HG02981 (cell line): ENCODE data around the gene DNAH8.
"Not testable (repeated sequence)": the region's sequence is repeated elsewhere in the genome, so short reads cannot be mapped to it uniquely, and the experiment has no call there.

ENCODE experiments used
- ATAC-seq: cut with Tn5 transposase; IDR thresholded peaks from one replicate; pipeline ENCODE4 v1.9.1; 2021; ENCODE audit warnings: mild to moderate bottlenecking, moderate library complexity; ENCODE audit not compliant: unreplicated experiment

The DNAH8 gene

DNA sequence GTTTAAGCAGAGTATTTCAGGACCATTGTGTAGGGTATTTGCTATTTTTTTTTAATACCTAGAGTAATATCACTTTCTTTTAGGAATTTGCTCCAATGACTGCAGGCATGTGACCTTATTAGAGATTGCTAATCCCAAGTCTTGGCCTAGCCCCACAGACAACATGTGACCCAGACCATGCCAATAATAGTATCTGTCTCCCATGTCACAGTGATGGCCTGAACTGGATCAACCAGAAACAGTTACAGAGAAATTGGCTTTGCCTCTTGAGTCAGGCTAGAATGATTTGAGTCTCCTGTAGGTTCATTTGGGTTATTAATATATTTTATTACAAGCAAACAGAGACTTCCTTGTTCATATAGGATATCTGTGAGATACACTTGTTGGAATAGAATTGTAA is 116.8 kb downstream of the DNAH8 start:
- ATAC-seq, result no peak

DNA sequence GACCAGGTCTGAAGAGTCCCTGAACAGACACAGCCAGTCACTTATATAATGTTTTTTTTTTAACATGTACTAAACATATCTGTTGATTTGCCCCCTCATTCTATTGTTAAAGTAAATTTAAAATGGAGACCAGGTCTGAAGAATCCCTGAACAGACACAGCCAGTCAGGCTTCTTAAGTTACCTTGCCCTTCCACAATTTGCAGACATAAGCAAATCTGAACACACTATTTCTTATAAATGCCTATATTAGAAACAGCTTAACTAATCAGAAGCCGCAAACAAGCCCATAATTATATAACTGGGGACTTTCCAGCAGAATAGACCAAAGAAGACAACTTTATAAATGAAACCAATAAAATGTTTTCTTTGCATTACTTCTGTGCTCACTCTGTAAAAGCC is 118.2 kb downstream of the DNAH8 start:
- ATAC-seq, result no peak

DNA sequence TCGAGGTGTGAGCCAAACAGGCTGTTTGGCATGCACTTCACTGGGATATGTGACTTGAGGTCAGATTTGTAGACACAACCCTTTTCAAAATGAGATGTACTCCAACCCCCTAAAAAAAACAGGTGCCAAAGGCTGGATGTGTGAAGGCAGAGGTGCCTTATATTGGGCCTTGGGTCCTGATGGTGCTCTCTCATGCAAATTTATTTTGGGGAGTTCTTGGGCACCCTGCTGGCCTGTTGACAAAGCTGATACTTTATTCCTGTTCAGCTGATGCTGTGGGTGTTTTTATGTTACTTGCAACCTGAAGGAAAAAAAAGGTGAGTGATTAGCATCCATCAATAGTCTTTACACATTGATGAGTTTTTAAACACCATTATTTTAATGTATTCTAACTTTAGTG is 121.5 kb downstream of the DNAH8 start:
- no peak for ATAC-seq

DNA sequence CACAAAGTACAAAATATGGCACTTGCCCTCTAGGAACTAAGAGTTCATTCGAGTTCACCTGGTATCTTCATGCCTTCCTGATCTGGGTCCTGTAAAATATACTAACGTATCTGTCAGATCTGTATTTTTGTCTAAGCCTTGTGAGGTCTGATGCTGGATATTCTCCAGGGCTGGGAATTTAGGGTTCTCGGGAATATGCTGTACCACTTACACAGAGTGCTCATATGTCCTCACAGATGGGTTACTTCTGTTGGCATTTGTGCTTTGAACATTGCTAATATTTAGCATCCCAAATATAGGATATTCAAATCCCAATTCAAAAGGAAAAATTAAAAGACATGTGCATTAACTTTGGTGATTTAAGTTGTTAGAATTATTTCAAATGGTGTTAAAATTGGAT is 122.0 kb downstream of the DNAH8 start:
- ATAC-seq, result no peak

DNA sequence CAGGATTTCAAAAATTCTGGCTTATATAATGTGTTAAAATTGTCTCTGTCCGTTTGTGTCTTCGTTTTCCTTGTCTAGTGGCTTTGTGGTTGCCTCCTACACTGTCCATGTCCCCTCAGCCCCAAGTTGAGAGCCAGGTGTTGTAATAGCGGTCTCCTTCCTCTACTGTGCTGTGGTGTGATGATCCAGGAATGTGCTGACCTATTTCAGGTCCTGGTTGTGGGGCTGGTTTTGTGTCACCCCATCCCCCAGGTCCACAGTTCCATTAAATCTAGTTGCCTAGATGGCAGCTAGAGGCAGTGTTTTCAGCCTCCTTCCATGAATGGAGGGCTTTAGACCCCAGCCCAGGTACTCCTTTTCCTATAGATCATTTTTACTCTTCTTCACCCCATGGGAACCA is 128.7 kb downstream of the DNAH8 start:
- ATAC-seq, result no peak

DNA sequence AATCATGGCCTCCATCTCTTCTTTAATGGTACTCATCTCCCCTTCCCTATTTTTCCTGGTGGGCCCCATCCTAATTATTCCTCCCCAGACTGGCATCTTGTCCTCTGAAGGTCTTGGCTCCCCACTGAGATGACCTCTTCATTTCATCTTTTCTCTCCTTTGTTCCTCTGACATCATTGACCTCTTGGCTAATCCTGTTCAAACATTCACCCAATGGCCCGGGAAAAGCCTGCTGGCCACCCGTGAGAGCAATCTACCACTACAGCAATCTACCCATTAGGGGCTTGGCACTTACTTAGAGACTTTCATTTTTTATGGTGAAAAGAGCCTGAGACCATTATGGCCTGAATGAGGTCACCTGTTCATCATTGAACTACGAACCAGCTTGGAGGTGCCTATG is 130.8 kb downstream of the DNAH8 start:
- no peak for ATAC-seq

DNA sequence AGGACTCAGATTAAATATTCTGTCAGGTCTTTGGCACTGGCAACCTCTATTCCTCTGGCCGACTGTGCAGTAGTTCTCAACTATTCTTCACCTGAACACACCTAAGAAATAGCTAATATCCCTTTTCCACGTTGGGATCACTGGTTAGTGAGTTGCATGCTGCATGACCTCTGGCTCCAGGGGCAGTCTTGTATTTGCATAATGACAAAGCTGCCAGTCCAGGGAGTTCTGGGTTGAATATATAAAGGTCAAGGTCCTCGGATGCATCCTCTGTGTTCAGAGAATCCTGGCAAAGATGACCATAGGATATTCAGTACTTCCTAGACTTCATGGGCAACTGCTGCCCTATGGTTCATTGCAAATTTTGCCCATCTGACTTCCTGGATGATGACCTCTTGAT is 131.2 kb downstream of the DNAH8 start:
- no peak for ATAC-seq

DNA sequence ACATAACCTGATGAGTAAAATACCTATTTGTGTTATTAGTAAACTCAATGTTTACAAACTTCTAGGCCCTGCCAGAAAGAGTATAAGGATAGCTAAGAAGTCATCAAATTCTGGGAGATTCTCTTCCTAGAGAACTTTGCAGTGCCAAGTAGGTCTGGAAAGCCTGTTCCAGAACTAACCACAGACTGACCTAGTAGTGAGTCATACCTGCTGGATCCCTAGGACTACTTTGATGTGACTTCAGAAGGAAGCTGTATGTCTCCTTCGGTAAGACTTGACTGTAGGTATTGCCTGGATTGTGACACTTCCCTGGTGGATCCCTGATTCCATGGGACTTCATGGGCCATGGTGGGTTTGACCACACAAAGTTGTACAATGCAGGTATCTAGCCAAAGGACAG is 131.7 kb downstream of the DNAH8 start:
- no peak for ATAC-seq

DNA sequence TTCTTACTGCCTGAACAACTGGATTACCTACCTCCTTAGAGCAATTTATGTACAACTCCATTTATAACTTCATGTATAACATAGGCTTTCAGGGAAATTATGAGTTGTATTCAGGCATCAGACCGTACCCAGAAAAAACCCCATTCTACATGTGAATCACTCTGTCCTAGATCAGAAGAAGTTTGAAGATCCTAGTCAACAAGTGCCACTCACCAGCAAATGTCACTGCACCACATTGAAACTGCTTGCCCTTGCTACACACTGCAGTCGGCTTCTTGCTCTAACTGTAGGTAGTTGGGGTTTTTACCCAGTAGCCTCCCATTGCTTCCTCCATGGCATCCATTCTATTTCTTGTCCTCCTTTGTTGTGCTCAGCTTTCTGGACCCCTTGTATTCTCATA is 132.4 kb downstream of the DNAH8 start:
- no peak for ATAC-seq

DNA sequence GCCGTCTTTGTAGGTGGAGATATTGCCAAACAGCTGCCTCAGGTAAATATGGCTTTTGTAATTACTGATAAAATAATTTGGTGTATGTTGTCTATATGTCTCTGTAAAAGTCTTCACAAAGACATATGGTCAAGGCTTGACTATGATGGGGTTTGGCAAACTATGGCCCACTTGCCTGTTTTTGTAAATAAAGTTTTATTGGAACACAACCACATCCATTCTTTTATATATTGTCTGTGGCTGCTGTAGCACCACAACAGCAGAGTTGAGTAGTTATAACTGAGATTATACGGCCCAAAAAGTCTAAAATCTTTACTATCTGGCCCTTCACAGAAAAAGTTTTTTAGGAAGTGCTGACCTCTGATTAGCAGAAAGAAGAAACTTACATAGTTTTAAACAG is 133.6 kb downstream of the DNAH8 start:
- ATAC-seq, result no peak

DNA sequence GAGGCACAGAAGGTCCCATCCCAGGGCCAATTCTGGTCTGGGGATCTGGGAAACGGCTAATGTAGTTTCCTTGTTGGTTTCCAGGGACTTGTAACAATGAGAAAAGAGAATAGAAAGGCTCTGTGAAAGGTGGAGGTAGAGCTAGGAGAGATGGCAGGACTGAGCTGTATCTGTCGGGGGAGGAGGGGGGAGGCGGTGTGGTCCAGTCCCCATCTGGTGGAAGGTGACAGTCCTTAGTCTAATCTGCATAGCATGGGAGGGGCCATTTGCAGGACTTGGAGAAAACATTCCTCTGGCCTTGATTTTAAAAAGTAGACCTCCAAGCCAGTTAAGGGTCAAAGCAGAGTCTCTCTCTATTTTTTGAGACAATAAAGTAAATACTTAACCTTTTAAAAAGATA is 137.1 kb downstream of the DNAH8 start:
- no peak for ATAC-seq

DNA sequence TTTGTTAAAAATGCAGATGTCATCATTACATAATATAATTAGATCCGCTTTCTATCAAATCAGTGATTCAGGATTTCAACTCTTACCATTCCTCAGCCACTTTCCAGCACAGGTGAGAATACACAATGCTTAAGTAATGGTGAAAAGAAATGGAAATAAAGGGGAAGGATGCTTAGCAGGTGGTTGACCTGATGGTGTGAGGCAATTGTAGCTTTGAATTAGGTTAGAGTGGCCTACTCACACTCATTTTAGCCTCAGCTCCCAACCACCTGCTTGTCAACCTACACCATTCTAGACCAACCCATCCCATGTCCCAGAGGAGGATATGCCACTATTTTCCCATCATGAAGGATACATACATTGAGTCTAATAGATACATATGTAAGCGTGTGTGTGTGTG is 138.1 kb downstream of the DNAH8 start:
- no peak for ATAC-seq

DNA sequence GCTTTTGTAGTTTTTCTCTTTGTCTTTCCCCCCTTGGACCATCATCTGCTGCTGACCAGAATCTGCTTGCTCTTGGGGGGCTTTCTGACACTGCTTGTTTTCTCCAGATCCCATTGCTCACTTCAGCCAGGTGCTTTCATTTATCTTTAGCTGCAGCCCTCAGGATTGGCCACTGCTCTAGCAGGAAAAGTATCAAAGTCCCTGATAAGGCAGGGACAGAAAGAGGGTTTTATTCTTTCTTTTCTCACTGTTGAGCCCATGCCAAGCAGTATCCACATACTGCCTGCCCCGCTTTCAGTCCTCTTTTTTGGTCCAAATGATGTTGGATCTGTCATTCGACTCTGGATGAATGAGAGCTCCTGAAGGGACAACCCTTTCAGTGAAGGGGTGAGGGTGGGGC is 141.4 kb downstream of the DNAH8 start:
- no peak for ATAC-seq

DNA sequence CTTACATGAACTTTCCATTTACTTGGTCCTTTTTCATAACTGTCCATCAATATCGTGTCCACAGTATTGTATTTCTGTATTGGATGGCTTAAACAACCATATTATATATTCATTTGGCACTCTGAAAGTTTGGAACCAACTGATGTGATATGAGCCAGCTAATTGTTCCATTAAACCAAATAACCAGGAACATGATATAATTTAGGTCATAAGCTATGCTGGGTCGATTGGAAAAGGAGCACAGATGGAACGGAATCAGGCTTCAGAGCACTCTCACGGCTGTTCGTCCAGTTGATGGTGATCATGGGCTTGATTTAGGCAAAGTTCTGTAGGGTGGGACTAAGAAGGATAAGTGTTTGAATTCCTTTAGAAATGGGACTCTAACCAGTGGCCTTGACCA is 142.7 kb downstream of the DNAH8 start:
- no peak for ATAC-seq

DNA sequence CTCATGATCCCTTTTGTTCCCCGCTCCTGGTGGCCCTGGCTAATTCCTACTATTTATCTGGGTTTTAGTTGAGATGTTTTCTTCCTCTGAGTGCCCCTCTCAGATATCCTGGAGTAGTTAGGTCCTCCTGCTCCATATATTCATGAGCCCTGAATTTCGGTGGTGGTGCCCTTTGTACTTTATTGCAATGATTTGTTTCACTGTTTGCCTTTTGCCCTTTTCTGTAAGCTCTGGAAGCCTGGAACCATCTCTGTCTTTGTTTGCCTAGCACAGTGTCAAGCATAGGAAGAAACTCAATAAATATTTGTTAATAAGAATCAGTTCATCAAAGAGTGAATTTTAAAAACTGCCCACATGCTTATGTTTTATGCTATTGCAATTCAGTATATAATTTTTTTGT is 144.9 kb downstream of the DNAH8 start:
- ATAC-seq, result no peak

DNA sequence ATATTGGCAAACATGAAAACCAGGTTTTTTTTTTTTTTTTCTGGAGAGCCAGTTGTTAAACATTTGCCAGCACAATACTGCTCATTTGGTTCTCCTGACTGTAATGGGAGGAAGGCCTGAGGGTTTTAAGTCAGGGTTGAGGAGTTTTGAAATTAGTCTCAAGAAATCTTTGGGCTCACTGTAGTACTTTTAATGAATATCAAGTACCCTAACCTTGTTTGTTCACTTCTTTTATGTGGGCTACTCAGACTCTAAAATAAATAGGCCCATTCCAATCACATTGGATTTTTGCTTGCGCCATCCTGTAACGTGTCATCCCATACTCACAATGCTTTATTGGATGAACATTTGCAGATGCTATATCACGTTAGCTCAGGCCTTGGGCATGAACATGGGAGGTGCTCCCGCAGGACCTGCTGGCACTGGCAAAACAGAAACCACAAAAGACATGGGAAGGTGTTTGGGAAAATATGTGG is 146.9 kb downstream of the DNAH8 start:
- no peak for ATAC-seq

DNA sequence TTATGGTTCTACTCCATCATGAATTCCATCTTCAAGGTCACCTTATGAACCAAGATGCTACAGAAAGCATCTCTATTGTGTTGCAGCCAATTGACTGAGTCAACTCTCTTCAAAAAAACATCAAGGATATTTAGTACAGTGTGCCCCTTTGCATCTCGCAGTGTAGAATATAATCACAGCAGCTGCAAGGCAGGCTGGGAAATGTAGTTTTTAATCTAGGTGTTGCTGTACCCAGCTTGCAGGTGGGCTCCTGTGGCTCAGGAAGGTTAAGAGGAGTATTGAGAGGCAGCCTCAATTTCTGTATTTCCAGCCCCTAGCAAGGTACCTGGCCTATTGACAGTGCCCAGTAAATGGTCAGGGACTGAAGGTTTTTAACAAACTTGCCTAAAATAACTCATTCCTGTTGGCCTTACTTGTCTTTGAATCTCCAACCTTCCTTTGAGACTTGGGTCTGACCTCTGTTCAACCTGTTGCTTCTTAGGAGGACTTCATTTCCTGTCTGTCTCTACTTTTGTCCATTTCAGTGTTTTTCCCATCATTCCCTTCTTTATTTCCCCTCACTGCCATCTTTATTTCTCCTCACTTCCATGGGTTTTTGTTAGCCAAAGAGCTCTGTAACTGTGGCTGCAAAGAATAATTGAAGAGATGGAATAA is 150.5 kb downstream of the DNAH8 start:
- no peak for ATAC-seq

DNA sequence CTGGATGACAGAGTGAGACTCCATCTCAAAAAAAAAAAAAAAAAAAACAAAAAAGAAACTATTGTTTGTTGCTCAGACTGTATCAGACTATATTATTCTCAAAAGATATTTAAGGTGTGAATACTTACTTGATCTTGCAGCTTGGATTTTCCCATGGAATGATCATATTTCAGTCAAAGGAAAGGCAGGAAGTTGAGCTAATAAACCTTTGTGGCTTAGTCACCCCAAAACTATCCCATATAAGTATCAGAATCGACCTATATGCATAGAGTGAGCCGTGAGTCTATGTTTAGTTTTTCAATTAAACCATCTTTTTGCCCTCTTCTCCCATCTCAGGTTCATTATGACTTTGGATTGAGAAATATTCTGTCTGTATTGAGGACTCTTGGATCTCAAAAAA is 152.6 kb downstream of the DNAH8 start:
- ATAC-seq, result no peak

DNA sequence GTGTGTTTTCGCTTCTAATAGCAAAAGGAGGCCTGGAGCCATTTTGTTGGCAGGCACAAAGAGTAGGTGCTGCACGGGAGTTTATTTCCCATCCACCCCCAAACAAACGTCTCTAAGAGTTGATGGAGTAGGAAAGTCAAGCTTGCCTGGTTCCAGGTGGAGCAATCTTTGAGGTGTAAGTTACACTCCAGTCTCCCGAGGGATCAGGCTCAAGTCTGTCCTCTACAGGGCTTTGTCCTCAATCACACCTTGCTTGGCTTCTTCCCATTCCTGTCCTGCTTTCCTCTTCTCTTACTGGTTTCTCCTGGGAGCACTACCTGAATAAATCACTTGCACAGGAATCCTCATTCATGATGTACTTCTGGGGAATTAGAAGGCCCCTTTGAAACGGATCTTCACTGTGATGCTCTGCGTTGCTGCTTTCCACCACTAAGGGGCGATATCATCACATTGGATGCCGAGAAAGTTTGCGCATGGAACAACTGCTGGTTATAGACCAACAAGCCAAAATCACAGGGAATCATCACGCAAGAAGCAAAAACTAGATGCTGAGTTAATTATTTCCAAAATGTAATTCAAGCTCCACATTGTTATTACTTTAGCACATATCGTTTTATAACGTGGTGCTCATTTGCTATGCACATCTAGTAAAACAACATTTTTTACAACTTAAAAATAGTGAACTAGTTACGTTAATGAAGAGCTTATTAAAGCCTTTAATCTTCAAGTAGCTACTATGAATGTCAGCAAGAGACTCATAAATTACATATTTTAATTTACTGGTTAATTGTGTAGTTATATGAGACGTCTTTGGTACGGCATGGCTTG is 156.8 kb downstream of the DNAH8 start:
- no peak for ATAC-seq

DNA sequence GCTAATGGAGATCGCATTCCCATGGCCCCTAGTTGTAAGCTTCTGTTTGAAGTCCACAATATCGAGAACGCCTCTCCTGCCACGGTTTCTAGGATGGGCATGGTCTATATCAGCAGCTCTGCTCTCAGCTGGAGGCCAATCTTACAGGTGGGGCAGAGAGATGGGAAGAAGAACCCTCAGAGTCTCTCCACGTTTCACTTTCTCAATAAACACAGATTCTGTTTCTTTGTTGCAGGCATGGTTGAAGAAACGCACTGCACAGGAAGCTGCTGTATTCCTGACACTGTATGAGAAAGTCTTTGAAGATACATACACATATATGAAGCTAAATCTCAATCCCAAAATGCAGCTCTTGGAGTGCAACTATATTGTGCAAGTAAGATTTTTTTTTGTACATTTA is 157.9 kb downstream of the DNAH8 start:
- no peak for ATAC-seq

DNA sequence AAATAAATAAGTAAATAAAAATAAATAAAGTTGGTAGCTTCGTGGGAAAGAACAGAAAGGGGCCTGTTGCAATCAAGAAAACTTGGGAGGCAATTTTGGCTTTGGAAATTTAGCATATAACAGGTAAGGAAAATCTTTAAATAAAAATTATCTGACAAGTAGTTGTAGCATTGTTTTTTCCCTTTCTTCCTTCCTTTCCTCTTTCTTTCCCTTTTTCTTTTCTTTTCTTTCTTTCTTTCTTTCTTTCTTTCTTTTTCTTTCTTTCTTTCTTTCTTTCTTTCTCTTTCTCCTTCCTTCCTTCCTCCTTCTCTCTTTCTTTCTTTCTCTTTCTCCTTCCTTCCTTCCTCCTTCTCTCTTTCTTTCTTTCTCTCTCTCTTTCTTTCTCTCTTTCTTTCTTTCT is 158.7 kb downstream of the DNAH8 start:
- ATAC-seq, result not testable (repeated sequence)

DNA sequence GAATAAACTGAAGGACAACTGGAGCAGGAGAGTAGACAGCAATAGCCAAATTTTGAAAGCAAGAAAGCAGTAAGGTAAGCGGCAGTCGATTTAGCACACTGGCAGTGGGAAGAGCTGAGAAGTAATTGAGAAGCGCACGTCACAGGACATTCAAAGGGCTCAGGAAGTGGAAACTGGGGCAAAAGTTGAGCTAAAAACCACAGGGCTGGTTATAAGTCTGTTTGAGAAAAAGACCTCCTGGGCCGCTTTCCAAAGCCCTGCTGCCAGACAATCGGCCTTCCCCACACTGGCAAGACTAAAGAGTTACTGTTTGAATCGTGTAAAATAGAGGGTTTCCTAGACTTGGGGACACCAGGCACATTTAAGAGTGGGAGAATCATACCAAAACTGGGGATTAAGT is 161.4 kb downstream of the DNAH8 start:
- no peak for ATAC-seq

DNA sequence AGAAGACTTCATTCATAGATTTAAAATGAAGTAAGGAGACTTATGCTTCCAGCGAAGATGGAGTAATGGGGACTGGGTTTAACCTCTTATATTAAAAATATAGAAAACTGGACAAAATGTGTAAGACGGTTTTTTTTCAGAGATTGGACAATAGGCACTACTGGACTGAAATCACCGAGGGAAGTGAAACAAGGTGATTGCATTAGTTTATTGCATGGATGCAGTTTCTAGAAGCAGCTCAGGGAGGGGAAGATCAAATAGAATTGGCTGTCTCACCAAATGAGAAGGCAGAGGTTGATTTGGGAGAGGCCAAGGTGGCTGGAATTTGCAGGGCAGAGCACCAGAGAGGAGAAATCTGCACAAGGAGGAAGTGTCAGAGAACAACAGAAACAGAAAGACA is 162.6 kb downstream of the DNAH8 start:
- no peak for ATAC-seq
